ENCODE data around the gene GATAD2A. TPM values are rescaled to one million over a fixed set of nuclear protein-coding genes. Genes with fewer than 3 reads are reported as not detected.

GATAD2A gene
- total RNA-seq, 4 donors from 2014 or later: 17.7 to 51.4 (median 40.1) TPM

DNA sequence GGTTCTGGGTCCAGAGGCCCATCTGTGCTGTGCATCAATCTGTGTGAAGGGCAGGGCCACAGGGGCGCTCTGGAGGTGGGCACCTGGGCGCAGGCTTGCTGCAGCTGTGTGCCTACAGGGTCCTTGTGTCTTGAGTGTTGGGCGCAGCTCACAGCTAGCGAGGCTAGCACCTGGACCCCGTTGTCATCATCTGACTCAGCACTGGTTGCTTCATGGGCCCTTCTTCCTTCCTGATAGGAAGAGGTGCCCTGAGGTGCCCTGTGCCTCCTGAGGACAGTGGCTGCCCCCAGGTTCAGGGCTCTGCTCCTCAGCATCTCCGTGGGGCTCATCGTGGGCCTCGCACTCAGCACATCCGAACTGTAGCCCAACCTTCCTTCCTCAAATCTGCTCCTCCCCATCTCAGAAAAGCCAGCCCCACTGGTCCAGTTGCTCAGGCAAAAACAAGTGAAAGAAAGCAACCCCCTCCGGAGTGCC is 54.8 kb downstream of the GATAD2A start:
- peak overlapping the region in 1 of 4 donors; percentile 27 for H3K4me3 ChIP-seq
- H3K27me3 ChIP-seq: no peaks in the 10 kb centered on the region
- peaks cover 0 to 2% of the 10 kb centered on the region in 2 donors for H3K36me3 ChIP-seq
- H3K9me3 ChIP-seq: no peaks in the 10 kb centered on the region
- peak overlapping the region; percentile 58 to 85 (median 80) for H3K27ac ChIP-seq
- no peak for ATAC-seq
- H3K4me1 ChIP-seq: peaks cover 68 to 71% of the 10 kb centered on the region in 2 donors
- no peak for TF ChIP-seq CTCF (IDR thresholded peaks at IDR 0.05 in 4 of 5, conservative IDR thresholded peaks at IDR 0.05 in 1 of 5)
- no peak for TF ChIP-seq POLR2A (IDR thresholded peaks at IDR 0.05)
- in situ Hi-C loops (cut with MboI; ENCODE audit: low sequenced_read_pairs in 4 of 4) (no loop called here), intact Hi-C loops (cut with DNase I; ENCODE audit: low total_unique reads) (no loop called here)
- DNase-seq: peak in 1 of 2 donors; percentile 42

GRCh38 chr19:19460761-19461265 is 55.3 kb downstream of the GATAD2A start:
- ATAC-seq (peak; percentile 29 to 65), DNase-seq (peak; percentile 54 to 70)
- intact Hi-C loops (cut with DNase I; ENCODE audit: low total_unique reads) (no loop called here), in situ Hi-C loops (cut with MboI; ENCODE audit: low sequenced_read_pairs in 4 of 4) (no loop called here)
- TF ChIP-seq POLR2A (IDR thresholded peaks at IDR 0.05): peak; percentile 16 to 56
- TF ChIP-seq CTCF (IDR thresholded peaks at IDR 0.05 in 4 of 5, conservative IDR thresholded peaks at IDR 0.05 in 1 of 5): no peak
- Histone ChIP-seq H3K4me1 (peaks cover 68 to 71% of the 10 kb centered on the region in 2 donors), H3K27me3 (no peaks in the 10 kb centered on the region), H3K4me3 (peak overlapping the region in 2 of 4 donors; percentile 15 to 27), H3K36me3 (peaks cover 0 to 7% of the 10 kb centered on the region in 2 donors), H3K27ac (peak overlapping the region; percentile 58 to 85 (median 80)), H3K9me3 (no peaks in the 10 kb centered on the region)

- Histone ChIP-seq H3K9me3 (no peaks in the 10 kb centered on the region), H3K4me3 (peak overlapping the region in 2 of 4 donors; percentile 15), H3K36me3 (peaks cover 0 to 12% of the 10 kb centered on the region in 2 donors), H3K4me1 (peaks cover 68 to 71% of the 10 kb centered on the region in 2 donors), H3K27me3 (no peaks in the 10 kb centered on the region), H3K27ac (peak overlapping the region; percentile 58 to 85 (median 80))
- no peak for ATAC-seq
- DNase-seq: no peak
- no peak for TF ChIP-seq POLR2A (IDR thresholded peaks at IDR 0.05)
- TF ChIP-seq CTCF (IDR thresholded peaks at IDR 0.05 in 4 of 5, conservative IDR thresholded peaks at IDR 0.05 in 1 of 5): no peak
- intact Hi-C loops (cut with DNase I; ENCODE audit: low total_unique reads) (no loop called here), in situ Hi-C loops (cut with MboI; ENCODE audit: low sequenced_read_pairs in 4 of 4) (no loop called here)
Observed at GRCh38 chr19:19461306-19461670, 55.8 kb downstream of the GATAD2A start.

- peak; percentile 40 to 73 for ATAC-seq
- TF ChIP-seq POLR2A (IDR thresholded peaks at IDR 0.05) (peak; percentile 18 to 62), CTCF (IDR thresholded peaks at IDR 0.05 in 4 of 5, conservative IDR thresholded peaks at IDR 0.05 in 1 of 5) (no peak)
- Histone ChIP-seq H3K4me1 (peaks cover 68 to 71% of the 10 kb centered on the region in 2 donors), H3K36me3 (peaks cover 0 to 19% of the 10 kb centered on the region in 2 donors), H3K27ac (peak overlapping the region; percentile 58 to 85 (median 80)), H3K9me3 (no peaks in the 10 kb centered on the region), H3K4me3 (peak overlapping the region; percentile 14 to 39 (median 22)), H3K27me3 (no peaks in the 10 kb centered on the region)
- in situ Hi-C loops (cut with MboI; ENCODE audit: low sequenced_read_pairs in 4 of 4): no loop called here
- intact Hi-C loops (cut with DNase I; ENCODE audit: low total_unique reads): loop anchor here (1.0 kb wide), 1 partner anchor 56 kb away; no protein-coding TSS in a partner anchor
- DNase-seq: peak; percentile 40 to 92
Observed at GRCh38 chr19:19461671-19462622, 56.5 kb downstream of the GATAD2A start.
